Cerebellar nuclear complex (tissue), 1 donor: ENCODE data around the gene AIG1.
A peak's percentile ranks its signal among the peaks of the same experiment; 100 is the strongest.
"Not testable (repeated sequence)": the region's sequence is repeated elsewhere in the genome, so short reads cannot be mapped to it uniquely, and the experiment has no call there.

Experiments used
- DNase-seq, 2 experiments: peaks; one replicate each; lab custom pipeline; 2025; lab: John Stamatoyannopoulos, UW

AIG1 gene

GRCh38 chr6:143234734-143235133 is 174.0 kb downstream of the AIG1 start:
- DNase-seq: no peak

DNA sequence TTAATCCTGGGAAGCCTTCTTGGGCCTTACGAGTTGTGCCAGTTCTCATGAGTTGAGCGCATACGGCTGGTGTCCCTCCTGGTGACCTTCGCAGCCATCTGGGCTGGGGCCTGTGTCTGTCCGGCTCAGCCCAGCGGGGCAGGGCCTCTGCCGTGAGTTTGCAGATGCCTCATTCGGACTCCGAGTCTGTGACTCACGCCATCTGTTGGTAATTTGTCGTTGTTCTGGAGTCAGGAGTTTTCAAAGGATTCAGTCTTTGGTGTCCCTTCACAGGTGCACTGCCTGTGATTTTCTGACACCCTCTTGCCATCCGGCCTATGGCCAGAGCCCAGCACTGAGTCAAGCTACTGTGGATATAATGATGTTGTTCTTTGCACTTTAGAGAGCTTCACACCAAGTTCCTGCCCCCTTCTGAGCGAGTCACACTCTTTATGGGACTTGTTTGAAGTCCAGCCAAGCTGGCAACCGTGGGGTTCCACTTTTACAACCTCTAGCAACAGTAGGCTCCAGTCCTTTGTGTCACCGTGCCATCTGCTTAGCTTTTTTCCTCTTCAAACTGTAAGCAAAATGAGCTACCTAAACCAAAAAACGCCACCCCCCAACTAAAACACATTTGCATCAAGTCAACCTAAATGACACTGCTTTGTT is 175.6 kb downstream of the AIG1 start:
- DNase-seq: peak; percentile 68 to 85

- DNase-seq: no peak
Observed at GRCh38 chr6:143238306-143238705, 177.6 kb downstream of the AIG1 start.

GRCh38 chr6:143241111-143241510 is 180.4 kb downstream of the AIG1 start:
- no peak for DNase-seq

- DNase-seq: no peak
Observed at GRCh38 chr6:143241911-143242310, 181.2 kb downstream of the AIG1 start.

GRCh38 chr6:143243786-143244185 is 183.1 kb downstream of the AIG1 start:
- DNase-seq: no peak

- DNase-seq: no peak
Observed at GRCh38 chr6:143245656-143246055, 185.0 kb downstream of the AIG1 start.

DNA sequence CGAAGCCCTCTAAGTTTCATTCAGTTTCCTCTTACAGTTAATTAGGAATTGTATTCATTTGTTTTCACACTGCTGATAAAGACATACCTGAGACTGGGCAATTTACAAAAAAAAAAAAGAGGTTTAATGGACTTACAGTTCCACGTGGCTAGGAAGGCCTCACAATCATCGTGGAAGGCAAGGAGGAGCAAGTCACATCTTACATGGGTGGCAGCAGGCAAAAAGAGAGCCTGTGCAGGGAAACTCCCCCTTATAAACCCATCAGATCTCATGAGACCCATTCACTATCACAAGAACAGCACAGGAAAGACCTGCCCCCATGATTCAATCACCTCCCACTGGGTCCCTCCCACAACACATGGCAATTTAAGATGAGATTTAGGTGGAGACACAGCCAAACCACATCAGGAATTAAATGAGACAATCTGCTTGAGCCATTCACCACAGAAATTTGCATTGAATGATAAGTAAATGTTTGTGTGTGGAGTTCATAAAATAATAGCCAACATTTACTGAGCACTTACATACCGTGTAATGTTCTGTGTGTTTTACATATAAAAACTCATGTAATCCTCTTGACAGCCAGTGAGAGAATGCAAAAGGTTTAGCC is 185.6 kb downstream of the AIG1 start:
- not testable (repeated sequence) for DNase-seq

DNA sequence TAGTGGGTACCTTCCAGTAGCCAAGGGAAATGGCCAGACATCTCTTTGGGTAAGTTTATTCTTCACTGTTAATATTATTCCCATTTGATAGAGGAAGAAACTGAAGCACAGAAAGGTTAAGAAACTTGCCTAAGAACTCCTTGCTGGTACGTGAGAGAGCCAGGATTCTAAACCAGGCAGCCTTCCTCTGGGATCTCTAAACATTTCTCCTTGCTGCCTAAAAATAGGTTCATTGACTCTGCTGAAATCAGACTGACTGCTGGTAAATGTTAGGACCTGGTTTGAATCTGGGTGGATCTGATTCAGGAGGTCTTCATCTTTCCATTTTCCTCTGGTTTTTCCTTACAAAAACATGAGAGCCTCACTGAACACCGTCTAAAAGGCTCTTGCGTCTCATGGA is 186.9 kb downstream of the AIG1 start:
- no peak for DNase-seq

- no peak for DNase-seq
Observed at GRCh38 chr6:143248359-143248758, 187.7 kb downstream of the AIG1 start.

- DNase-seq: no peak
Observed at GRCh38 chr6:143251288-143251687, 190.6 kb downstream of the AIG1 start.

DNA sequence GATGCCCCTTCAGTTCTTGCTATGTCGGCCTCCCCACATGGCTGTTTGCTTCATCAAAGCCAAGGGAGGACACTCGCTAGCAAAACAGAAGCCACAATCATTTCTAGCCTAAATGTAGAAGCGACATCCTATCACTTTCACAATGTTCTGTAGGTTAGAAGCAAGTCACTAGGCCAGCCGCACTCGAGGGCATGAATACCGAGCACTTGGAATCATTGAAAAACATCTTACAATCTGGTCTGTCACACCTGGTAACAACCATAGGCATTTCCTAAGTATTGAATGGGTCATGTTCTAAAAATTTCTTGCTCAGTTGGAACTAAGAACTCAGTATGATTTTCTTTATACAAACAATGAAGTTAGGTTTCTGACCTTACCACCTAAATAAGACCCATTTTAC is 192.3 kb downstream of the AIG1 start:
- no peak for DNase-seq

GRCh38 chr6:143253586-143253985 is 192.9 kb downstream of the AIG1 start:
- DNase-seq: no peak

- DNase-seq: no peak
Observed at GRCh38 chr6:143258945-143259344, 198.3 kb downstream of the AIG1 start.

GRCh38 chr6:143260857-143261256 is 200.2 kb downstream of the AIG1 start:
- DNase-seq: no peak

DNA sequence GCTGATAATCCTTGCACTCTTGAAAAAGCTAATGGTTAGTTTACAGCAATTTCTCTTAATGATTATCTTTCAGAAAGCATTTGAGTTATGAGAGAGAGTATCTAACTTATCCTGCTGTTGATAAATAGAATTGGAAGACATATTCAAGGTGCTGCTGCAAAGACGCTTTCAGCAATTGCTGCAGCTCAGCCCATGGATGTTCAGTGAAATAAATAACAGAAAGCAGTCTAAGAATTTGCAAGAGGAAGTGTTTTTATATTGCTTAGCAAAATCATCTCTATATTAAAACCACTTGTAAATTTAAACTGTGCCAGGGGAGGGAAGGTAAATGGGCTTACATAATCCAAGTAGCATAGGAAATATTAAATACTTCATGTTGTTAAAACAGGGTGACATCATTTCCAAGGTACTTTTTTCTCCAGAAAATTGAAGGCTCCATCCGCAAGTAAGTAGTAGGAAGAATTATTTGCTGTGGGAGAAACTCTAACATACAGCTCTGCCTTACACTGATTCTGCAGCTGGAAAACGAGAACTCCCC is 201.3 kb downstream of the AIG1 start:
- DNase-seq: no peak

GRCh38 chr6:143262859-143263258 is 202.2 kb downstream of the AIG1 start:
- no peak for DNase-seq

DNA sequence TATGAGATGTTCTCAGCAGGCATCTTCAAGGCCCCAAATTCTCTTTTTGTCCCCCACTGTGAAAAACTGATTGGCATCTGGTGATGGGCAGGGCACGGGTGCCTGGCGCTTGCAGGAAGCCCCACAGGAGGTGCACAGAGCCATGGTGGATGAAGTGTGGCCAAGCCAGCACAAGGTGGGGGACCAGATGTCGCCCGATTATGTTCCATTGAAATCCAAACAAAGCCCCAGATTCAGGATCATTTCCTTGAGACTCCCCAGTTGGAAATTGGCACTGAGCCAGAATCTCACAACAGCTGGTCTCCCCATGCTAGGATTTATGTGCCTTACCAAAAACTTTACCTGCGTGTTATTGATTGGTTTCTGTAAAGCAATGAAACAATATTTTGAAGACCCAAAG is 203.7 kb downstream of the AIG1 start:
- no peak for DNase-seq

GRCh38 chr6:143264986-143265764 is 204.5 kb downstream of the AIG1 start:
- no peak for DNase-seq

- no peak for DNase-seq
Observed at GRCh38 chr6:143267760-143268159, 207.1 kb downstream of the AIG1 start.

- no peak for DNase-seq
Observed at GRCh38 chr6:143268439-143268838, 207.8 kb downstream of the AIG1 start.

- no peak for DNase-seq
Observed at GRCh38 chr6:143270026-143270425, 209.3 kb downstream of the AIG1 start.

DNA sequence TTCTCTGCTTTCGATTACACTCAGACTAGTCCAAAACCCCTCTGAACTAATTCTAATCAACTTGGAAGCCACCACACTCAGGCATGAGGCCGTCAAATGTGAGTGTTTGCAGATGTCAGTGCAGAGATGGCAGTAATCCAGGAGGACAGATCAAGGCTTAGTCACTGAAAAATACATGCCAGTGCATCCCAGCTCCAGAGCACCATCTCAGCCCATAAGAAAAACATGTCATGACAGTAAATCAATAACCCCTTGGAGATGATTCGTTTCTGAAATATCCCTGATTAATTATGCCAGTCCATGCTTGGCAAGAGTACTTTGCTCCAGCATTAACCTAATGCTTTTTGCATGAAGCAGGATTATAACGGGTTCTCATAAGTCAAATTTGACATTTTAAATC is 210.3 kb downstream of the AIG1 start:
- no peak for DNase-seq
